Coronary artery (tissue), 2 donors: Measurements from ENCODE around the gene NR2C2AP.

Experiments used
- DNase-seq: peaks from one replicate; pipeline ENCODE4 v3.0.0-alpha.2; 2017; ENCODE audit warnings: low spot score
- H3K27ac ChIP-seq, 2 donors: fragments of 200-600 bp; sonication (generic); one replicate each; pipeline ENCODE4 v1.5.1; 2016 to 2019
- H3K4me3 ChIP-seq: fragments of 200-600 bp; sonication (generic); 2 replicates; pipeline ENCODE4 v1.5.1; 2016; ENCODE audit warnings: mild to moderate bottlenecking, moderate library complexity
- TF ChIP-seq, protein P1 (sequence below): fragments of 200-600 bp; sonication (generic); IDR thresholded peaks from one replicate; pipeline ENCODE4 v1.5.1; 2019; ENCODE audit warnings: antibody characterized with exemption

NR2C2AP gene

DNA sequence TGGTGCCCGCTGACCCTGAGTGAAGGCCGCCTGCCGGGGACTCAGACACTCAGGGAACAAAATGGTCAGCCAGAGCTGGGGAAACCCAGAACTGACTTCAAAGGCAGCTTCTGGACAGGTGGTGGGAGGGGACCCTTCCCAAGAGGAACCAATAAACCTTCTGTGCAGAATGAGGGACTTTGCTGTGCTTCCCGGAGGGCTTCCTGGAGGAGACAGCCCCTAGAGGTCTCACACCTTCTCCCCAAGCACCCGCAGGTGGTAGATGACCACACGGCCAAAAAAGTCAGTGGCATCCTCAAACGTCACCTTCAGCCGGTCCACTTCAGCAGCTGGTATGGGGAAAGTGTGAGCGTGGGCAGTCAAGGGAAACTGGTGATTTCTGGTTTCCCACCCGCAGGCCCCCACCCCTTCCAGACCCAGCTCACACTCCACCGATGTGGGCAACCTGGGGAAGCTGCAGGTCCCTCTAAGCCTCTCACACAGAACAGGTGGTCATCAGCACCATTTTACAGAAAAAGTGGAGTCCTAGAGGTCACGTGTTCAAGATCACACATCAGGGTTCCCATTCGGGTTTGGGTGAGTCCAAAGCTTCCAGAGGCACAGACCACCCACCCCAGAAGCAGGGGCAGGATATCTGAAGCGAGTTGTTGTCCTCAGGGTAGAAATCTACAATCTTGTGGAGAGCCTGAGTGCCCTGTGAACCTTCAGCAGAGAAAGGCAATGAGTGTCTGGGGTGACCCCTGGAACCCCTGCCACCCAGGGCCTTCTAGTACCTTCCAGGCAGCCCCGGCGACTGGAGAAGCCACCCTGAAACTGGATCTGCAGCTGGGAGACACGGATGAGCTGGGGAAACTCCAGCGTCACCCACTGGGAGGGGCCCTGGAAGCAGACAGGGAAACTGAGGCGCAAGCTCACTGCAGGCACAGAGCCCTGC is 1.2 kb downstream of the NR2C2AP start:
- DNase-seq: no peak
- TF ChIP-seq, protein P1, sequence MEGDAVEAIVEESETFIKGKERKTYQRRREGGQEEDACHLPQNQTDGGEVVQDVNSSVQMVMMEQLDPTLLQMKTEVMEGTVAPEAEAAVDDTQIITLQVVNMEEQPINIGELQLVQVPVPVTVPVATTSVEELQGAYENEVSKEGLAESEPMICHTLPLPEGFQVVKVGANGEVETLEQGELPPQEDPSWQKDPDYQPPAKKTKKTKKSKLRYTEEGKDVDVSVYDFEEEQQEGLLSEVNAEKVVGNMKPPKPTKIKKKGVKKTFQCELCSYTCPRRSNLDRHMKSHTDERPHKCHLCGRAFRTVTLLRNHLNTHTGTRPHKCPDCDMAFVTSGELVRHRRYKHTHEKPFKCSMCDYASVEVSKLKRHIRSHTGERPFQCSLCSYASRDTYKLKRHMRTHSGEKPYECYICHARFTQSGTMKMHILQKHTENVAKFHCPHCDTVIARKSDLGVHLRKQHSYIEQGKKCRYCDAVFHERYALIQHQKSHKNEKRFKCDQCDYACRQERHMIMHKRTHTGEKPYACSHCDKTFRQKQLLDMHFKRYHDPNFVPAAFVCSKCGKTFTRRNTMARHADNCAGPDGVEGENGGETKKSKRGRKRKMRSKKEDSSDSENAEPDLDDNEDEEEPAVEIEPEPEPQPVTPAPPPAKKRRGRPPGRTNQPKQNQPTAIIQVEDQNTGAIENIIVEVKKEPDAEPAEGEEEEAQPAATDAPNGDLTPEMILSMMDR: no peak
- Histone ChIP-seq H3K27ac (no peak overlapping the region), H3K4me3 (peak overlapping the region; percentile 76)

- H3K27ac ChIP-seq: peak overlapping the region in 1 of 2 donors; percentile 17
- TF ChIP-seq, protein P1: no peak
- DNase-seq: no peak
- H3K4me3 ChIP-seq: peak overlapping the region; percentile 81
These were observed 9.3 kb downstream of the NR2C2AP start for GRCh38 chr19:19193926-19194325.

- TF ChIP-seq, protein P1: no peak
- Histone ChIP-seq H3K4me3 (peak overlapping the region; percentile 81), H3K27ac (peak overlapping the region; percentile 97 to 99)
- no peak for DNase-seq
These were observed 10.2 kb downstream of the NR2C2AP start for GRCh38 chr19:19192910-19193423.

DNA sequence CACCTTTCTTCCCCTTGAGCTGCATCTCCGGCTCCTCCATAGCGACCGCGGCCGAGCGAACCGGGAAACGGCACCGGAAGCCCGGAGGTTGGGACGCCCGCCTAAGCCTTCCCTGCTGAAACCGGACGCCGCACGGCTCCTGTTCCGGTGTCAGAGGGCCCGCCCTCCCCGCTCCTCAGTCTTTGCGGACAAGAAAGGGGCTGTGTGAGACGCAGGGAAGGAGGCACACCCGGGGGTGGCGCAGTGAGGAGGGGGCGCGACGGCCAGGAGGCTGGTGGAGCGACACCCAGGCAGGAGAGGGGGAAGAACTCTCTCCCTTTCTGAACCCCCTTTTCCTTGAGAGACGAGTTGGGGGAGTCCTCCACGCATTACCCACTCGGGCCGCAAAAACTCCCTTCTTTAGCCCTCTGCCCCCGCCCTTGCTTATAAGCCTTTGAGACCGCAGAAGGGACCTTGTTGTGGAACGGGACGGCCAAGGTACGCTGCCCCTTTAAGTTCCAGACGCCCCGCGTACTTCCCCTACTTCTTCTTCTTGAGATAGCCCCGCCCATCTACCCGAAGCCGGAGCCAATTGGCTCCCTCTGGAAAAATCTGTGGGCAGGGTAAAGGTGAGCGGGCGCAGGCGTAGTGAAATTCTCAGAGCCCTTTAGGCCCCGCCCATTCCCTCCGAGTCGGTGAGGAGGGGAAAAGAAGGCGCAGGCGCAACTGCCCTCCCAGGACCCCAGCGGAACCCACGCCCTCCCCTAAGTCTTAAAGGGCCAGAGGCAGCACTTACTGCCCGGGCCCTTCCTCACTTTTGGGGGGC is 10.9 kb downstream of the NR2C2AP start, which contains the start of the genes BORCS8 and RFXANK:
Gene BORCS8 (minus strand): TSS at position 75 of the 805 bp plus-strand sequence. CDS start 35 bp downstream, at position 40.
Gene RFXANK (plus strand): TSS at position 181 of the 805 bp plus-strand sequence. CDS start 1,689 bp downstream, outside the sequence.
- H3K27ac ChIP-seq: peak within 1 kb of the TSS; percentile 97 to 99
- TF ChIP-seq, protein P1: no peak
- peak; percentile 99 for DNase-seq
- peak within 1 kb of the TSS; percentile 81 for H3K4me3 ChIP-seq

- TF ChIP-seq, protein P1: no peak
- H3K27ac ChIP-seq: peak overlapping the region; percentile 97 to 99
These were observed 11.5 kb downstream of the NR2C2AP start for GRCh38 chr19:19191768-19192077.

DNA sequence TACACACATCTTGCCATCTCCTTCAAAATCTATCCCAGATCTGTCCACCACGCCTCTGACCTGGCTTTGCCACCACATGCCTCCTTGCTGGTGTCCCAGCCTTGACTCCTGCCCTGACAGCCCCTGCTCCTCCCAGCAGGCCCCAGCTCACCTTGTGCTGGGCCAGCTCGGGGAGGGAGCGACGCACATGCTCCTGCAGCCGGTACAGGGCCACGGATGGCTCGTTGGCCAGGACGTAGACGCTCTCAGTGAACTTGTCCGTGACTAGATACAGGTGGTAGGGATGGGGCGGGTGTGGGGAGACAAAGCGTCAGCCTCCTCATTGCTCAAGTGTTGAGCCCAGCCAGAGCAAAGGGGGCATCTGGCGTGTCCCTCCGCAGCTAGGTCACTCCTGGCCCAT is 16.5 kb downstream of the NR2C2AP start:
- Histone ChIP-seq H3K4me3 (no peak overlapping the region), H3K27ac (no peak overlapping the region)
- DNase-seq: no peak
- TF ChIP-seq, protein P1: no peak

More at GRCh38 chr19:19191768-19192077, 11.5 kb downstream of the NR2C2AP start:
- no peak for DNase-seq
- H3K4me3 ChIP-seq: peak overlapping the region; percentile 81
